Mesendoderm (in vitro differentiated cells): ENCODE measurements around the gene TNIP1.

ENCODE experiments used
- DNase-seq: peaks from one replicate; pipeline ENCODE4 v3.0.0; 2013
- H2AK5ac ChIP-seq: 2 replicates; pipeline ENCODE4 v1.6.1; 2013; ENCODE audit warnings: low read length, inconsistent platforms
- H2BK120ac ChIP-seq: 2 replicates; pipeline ENCODE4 v1.6.1; 2013; ENCODE audit warnings: low read depth, mild to moderate bottlenecking, low read length, moderate library complexity, mixed read lengths
- H2BK15ac ChIP-seq: replicated peaks from 2 replicates; pipeline ENCODE4 v1.6.1; 2013; ENCODE audit warnings: low read depth, mild to moderate bottlenecking, moderate library complexity
- H2BK5ac ChIP-seq: 2 replicates; pipeline ENCODE4 v1.6.1; 2013; ENCODE audit warnings: low read length, inconsistent platforms
- H3K18ac ChIP-seq: 2 replicates; pipeline ENCODE4 v1.6.1; 2013; ENCODE audit warnings: mild to moderate bottlenecking, low read length, mixed read lengths
- H3K23ac ChIP-seq: one replicate; pipeline ENCODE4 v1.6.1; 2013; ENCODE audit warnings: low read length
- H3K27ac ChIP-seq: 2 replicates; pipeline ENCODE4 v1.5.1; 2013; ENCODE audit warnings: low read depth, mild to moderate bottlenecking, inconsistent platforms, low read length, moderate library complexity
- H3K27me3 ChIP-seq: 2 replicates; pipeline ENCODE4 v1.6.1; 2013; ENCODE audit warnings: low read length, control low read depth, mild to moderate bottlenecking, inconsistent platforms; ENCODE audit not compliant: insufficient read depth, poor library complexity
- H3K36me3 ChIP-seq: 2 replicates; pipeline ENCODE4 v1.6.1; 2013; ENCODE audit warnings: low read length, inconsistent platforms; ENCODE audit not compliant: control insufficient read depth, insufficient read depth
- H3K4ac ChIP-seq: one replicate; pipeline ENCODE4 v1.6.1; 2013; ENCODE audit warnings: low read depth, mild to moderate bottlenecking, low read length, moderate library complexity
- H3K4me1 ChIP-seq: 2 replicates; pipeline ENCODE4 v1.6.1; 2013; ENCODE audit warnings: low read depth, low read length, inconsistent platforms; ENCODE audit not compliant: control insufficient read depth
- H3K4me2 ChIP-seq: 2 replicates; pipeline ENCODE4 v1.6.1; 2013; ENCODE audit warnings: low read length
- H3K4me3 ChIP-seq: 2 replicates; pipeline ENCODE4 v1.5.1; 2013; ENCODE audit warnings: mild to moderate bottlenecking, low read length
- H3K56ac ChIP-seq: one replicate; pipeline ENCODE4 v1.6.1; 2013; ENCODE audit warnings: low read length
- H3K79me1 ChIP-seq: 2 replicates; pipeline ENCODE4 v1.6.1; 2013; ENCODE audit warnings: low read length, inconsistent platforms
- H3K79me2 ChIP-seq: 2 replicates; pipeline ENCODE4 v1.6.1; 2013; ENCODE audit warnings: mild to moderate bottlenecking, low read length; ENCODE audit not compliant: control insufficient read depth, insufficient read depth
- H3K9ac ChIP-seq: 2 replicates; pipeline ENCODE4 v1.6.1; 2013; ENCODE audit warnings: low read length, inconsistent platforms
- H4K5ac ChIP-seq: one replicate; pipeline ENCODE4 v1.6.1; 2013; ENCODE audit warnings: low read length
- H4K8ac ChIP-seq: one replicate; pipeline ENCODE4 v1.6.1; 2013; ENCODE audit warnings: low read depth, mild to moderate bottlenecking, control low read depth, low read length, moderate library complexity
- WGBS: extraction: QIAGEN DNeasy Blood & Tissue Kit; methylation state at CpG from one replicate; pipeline ENCODE4 v1.1.7; 2013; ENCODE audit warnings: low lambda C conversion rate, missing lambda C conversion rate; ENCODE audit not compliant: insufficient coverage; ENCODE audit errors: extremely low coverage; 5-methylcytosine and 5-hydroxymethylcytosine counted together

Gene TNIP1

DNA sequence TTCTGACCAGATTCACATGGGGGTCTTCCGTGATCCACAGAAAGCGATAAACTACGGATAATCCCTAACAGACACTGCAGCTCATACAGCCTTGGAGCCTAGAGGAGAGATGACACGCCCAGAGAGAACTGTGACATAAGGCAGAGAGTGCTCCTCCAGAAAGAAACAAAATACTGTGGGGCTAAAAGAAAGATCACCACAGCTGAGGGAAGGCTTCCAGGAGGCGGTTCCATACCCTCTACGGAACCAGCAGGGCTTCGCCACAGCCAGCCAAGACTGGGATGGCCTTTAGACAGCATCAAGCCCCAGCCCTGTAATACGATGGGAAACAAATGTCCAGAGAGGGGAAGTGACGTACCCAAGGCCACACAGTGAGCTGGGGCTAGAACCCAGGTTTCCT lies 41.2 kb downstream of the TNIP1 start:
- Histone ChIP-seq H3K79me1 (no peaks in the 10 kb centered on the region), H3K4me1 (peaks cover 2% of the 10 kb centered on the region), H3K36me3 (peaks cover 2% of the 10 kb centered on the region), H2AK5ac (no peak overlapping the region), H3K4me2 (no peak overlapping the region), H3K27ac (no peak overlapping the region), H4K5ac (no peak overlapping the region), H3K56ac (no peak overlapping the region), H2BK5ac (no peak overlapping the region), H3K79me2 (no peaks in the 10 kb centered on the region), H3K23ac (no peak overlapping the region), H4K8ac (no peak overlapping the region), H3K27me3 (no peaks in the 10 kb centered on the region), H3K9ac (no peak overlapping the region), H2BK15ac (no peak overlapping the region), H3K18ac (no peak overlapping the region), H3K4ac (no peak overlapping the region), H3K4me3 (no peak overlapping the region), H2BK120ac (no peak overlapping the region)
- WGBS = no CpG with 5 or more reads among the region's 9 CpGs
- no peak for DNase-seq

DNA sequence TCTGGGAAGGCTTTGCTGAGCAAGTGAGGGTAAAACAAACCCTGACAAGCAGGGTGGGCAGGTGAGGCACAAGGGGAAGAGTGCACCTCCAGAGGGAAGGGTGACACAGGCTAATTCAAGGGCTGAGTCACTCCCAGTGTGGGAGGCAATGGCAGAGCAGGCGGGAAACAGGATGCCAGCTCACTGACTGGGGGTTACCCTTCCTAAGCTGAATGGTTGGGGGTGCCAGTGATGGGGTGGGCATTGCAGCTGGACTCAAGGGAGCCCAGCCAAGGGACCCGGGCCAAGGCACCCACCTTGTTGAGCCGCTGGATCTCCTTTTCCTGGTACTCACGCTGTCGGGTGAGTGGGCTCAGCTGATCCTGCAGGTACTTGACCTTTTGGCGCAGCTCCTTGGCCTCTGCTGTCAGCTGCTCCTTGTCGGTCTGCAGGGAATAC lies 42.0 kb downstream of the TNIP1 start:
- no CpG with 5 or more reads among the region's 7 CpGs for WGBS
- H3K36me3 ChIP-seq = peaks cover 2% of the 10 kb centered on the region

DNA sequence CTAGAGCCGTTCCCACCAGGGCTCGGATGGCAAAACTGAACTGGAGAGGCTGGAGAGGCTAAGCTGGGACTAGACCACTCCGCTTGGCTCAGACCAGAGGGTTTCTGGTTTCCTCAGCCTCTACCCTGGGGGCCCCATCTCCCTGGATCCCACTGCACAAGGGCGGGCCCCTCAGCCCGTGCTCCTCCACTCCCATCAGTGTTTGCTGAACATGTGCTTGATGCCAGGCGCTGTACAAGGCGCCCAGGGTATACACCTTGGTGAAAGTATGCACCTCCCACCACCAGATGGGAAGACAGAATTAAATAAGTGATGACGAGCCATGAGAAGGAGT lies 42.5 kb downstream of the TNIP1 start:
- H3K36me3 ChIP-seq = peaks cover 2% of the 10 kb centered on the region
- H3K79me1 ChIP-seq = no peaks in the 10 kb centered on the region
- H3K23ac ChIP-seq = no peak overlapping the region
- H3K56ac ChIP-seq = no peak overlapping the region
- WGBS = no CpG with 5 or more reads among the region's 8 CpGs
- H3K27ac ChIP-seq = no peak overlapping the region
- H2BK15ac ChIP-seq = no peak overlapping the region
- no peak overlapping the region for H2AK5ac ChIP-seq
- H3K4me1 ChIP-seq = peaks cover 2% of the 10 kb centered on the region
- H2BK120ac ChIP-seq = no peak overlapping the region
- no peak overlapping the region for H4K5ac ChIP-seq
- H3K4me3 ChIP-seq = no peak overlapping the region
- no peak overlapping the region for H3K4me2 ChIP-seq
- no peaks in the 10 kb centered on the region for H3K79me2 ChIP-seq
- no peak for DNase-seq
- no peak overlapping the region for H4K8ac ChIP-seq
- no peak overlapping the region for H3K9ac ChIP-seq
- no peak overlapping the region for H3K4ac ChIP-seq
- H2BK5ac ChIP-seq = no peak overlapping the region
- H3K18ac ChIP-seq = no peak overlapping the region
- H3K27me3 ChIP-seq = no peaks in the 10 kb centered on the region

More for the DNA sequence above, 42.0 kb downstream of the TNIP1 start:
- no peak overlapping the region for H3K56ac ChIP-seq
- no peak overlapping the region for H3K18ac ChIP-seq
- no peak overlapping the region for H4K5ac ChIP-seq
- H3K23ac ChIP-seq = no peak overlapping the region
- no peak overlapping the region for H3K4me3 ChIP-seq
- DNase-seq = no peak
- H3K4ac ChIP-seq = no peak overlapping the region
- H2BK120ac ChIP-seq = no peak overlapping the region
- H3K9ac ChIP-seq = no peak overlapping the region
- peaks cover 2% of the 10 kb centered on the region for H3K4me1 ChIP-seq
- no peaks in the 10 kb centered on the region for H3K79me2 ChIP-seq
- no peaks in the 10 kb centered on the region for H3K27me3 ChIP-seq
- H4K8ac ChIP-seq = no peak overlapping the region
- H3K27ac ChIP-seq = no peak overlapping the region
- no peaks in the 10 kb centered on the region for H3K79me1 ChIP-seq
- no peak overlapping the region for H3K4me2 ChIP-seq
- no peak overlapping the region for H2BK5ac ChIP-seq
- H2BK15ac ChIP-seq = no peak overlapping the region
- H2AK5ac ChIP-seq = no peak overlapping the region

DNA sequence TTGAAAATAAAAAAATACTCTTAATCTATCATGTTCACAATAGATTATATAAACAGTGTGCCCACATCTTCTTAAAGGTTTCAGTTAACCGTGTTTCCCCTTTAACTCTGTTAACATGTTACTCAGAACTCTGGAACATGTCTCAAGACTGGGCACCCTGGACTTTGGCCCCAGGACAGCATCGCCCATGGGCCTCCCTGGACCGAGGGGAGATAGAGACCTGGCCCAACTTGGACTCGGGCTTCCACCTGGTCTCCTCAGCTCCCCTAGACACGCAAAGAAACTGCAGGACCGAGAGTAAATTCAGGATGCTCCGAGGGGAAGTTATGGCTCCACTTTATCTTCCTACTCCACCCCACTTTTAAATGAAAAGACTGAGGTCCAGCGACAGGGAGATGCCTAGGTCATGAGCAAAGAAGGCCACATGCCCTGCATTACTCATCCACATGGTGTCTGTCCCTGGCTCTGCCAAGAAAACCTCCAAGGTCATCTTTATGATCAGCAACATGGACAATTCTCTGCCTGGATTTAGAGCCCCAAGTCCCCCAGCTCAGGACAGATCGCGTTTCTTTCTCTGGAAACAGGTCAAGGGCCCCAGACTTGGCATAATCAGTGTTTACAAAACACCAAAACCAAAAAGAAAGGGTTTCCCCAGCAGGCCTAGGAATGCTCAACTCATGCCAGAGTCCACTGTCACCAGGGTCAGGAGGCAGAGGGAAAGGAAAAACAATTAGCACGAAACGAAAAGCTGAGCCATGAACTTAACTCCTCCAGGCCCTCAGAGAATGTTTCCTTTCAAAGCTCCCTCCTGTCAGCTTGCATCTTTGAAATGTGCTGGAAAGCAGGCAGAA lies 43.0 kb downstream of the TNIP1 start:
- no peak overlapping the region for H2BK120ac ChIP-seq
- H3K4me1 ChIP-seq = peaks cover 2% of the 10 kb centered on the region
- H4K8ac ChIP-seq = no peak overlapping the region
- no peak overlapping the region for H2AK5ac ChIP-seq
- no peak overlapping the region for H3K4me2 ChIP-seq
- no CpG with 5 or more reads among the region's 12 CpGs for WGBS
- no peaks in the 10 kb centered on the region for H3K79me2 ChIP-seq
- no peak overlapping the region for H3K56ac ChIP-seq
- H3K4ac ChIP-seq = no peak overlapping the region
- no peak overlapping the region for H3K4me3 ChIP-seq
- no peak overlapping the region for H3K9ac ChIP-seq
- no peak overlapping the region for H2BK5ac ChIP-seq
- H2BK15ac ChIP-seq = no peak overlapping the region
- no peak overlapping the region for H3K23ac ChIP-seq
- no peaks in the 10 kb centered on the region for H3K79me1 ChIP-seq
- H4K5ac ChIP-seq = no peak overlapping the region
- DNase-seq = no peak
- H3K36me3 ChIP-seq = peaks cover 2% of the 10 kb centered on the region
- no peak overlapping the region for H3K27ac ChIP-seq
- no peak overlapping the region for H3K18ac ChIP-seq
- no peaks in the 10 kb centered on the region for H3K27me3 ChIP-seq

DNA sequence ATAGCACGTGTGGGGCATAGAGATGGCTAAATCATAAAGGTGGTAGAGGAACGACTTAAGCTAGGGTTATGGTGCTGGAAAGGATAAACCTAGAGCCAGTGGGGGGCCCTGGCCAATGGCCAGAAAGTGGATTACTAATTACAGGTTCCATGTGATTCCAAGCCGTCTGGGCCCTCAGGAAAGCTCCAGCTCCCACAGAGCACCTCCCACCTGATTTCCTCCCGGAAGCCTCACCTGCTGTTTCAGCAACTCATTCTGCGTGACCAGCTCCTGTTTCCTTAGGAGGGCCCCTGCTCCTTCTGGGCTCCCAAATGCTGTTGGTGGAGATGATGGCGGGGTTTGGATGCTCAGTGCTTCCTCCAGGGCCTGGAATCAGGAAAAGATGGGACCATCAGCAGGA lies 44.3 kb downstream of the TNIP1 start:
- H3K79me2 ChIP-seq = no peaks in the 10 kb centered on the region
- H2BK5ac ChIP-seq = no peak overlapping the region
- no peak overlapping the region for H4K5ac ChIP-seq
- H3K56ac ChIP-seq = no peak overlapping the region
- H3K4ac ChIP-seq = no peak overlapping the region
- no peak overlapping the region for H4K8ac ChIP-seq
- no peak overlapping the region for H2BK120ac ChIP-seq
- no peaks in the 10 kb centered on the region for H3K27me3 ChIP-seq
- H3K18ac ChIP-seq = no peak overlapping the region
- no peak overlapping the region for H3K23ac ChIP-seq
- DNase-seq = peak; percentile 31
- H3K36me3 ChIP-seq = peaks cover 2% of the 10 kb centered on the region
- H2BK15ac ChIP-seq = no peak overlapping the region
- no peaks in the 10 kb centered on the region for H3K79me1 ChIP-seq
- no peak overlapping the region for H3K4me3 ChIP-seq
- H3K9ac ChIP-seq = no peak overlapping the region
- no CpG with 5 or more reads among the region's 6 CpGs for WGBS
- peaks cover 2% of the 10 kb centered on the region for H3K4me1 ChIP-seq
- no peak overlapping the region for H2AK5ac ChIP-seq
- H3K27ac ChIP-seq = no peak overlapping the region
- H3K4me2 ChIP-seq = no peak overlapping the region
